Fibroblast of skin of left biceps (primary cell): ENCODE results near the gene MT1E.
"Not testable (repeated sequence)": the region's sequence is repeated elsewhere in the genome, so short reads cannot be mapped to it uniquely, and the experiment has no call there.

Experiments
- DNase-seq, 2 experiments: peaks; one replicate each; pipeline ENCODE4 v3.0.0-alpha.2; 2013; ENCODE audit warnings: low read depth in 2 of 2

The MT1E gene

DNA sequence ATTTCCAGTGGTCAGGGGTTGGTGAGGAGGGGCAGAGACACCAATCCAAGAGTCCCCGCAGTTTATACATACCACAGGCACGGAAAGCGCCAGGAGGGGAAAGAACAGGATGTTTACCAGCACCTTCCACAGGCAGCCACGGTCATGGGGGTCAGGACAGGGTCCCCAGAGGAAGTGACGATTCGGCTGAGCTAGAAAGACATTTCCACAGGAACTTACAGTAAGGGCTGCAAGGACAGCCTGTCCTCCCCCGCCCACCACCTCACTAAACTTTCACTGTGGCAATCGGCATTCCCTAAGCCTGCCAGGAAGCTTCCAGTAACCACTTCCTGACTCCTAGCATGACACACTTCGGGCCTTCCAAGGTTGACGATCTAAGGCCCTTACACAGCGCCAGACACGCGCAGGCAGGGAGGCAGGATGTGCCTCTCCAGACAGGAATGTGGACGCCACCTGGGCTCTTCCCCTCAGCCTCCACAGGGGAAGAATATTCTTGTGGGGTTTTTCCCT lies 18.4 kb upstream of the MT1E start:
- peak; percentile 91 to 92 for DNase-seq

DNA sequence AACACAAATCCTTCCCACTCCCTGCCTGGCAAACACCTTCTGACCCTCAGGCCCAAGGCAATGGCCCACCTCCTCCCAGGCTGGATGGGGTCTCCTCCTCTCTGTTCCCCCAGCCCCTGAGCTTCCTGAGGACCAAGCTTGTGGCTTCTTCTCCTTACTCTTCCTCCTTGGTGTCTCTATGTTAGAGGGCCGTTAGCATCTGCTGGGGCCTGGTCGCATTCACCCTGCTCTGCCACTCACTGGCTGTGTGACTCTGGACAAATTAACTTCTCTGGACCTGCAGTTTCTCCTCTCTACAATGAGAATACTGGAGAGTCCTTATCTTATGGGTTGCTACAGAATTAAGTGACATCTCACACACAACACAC lies 17.9 kb upstream of the MT1E start:
- DNase-seq, result no peak

DNA sequence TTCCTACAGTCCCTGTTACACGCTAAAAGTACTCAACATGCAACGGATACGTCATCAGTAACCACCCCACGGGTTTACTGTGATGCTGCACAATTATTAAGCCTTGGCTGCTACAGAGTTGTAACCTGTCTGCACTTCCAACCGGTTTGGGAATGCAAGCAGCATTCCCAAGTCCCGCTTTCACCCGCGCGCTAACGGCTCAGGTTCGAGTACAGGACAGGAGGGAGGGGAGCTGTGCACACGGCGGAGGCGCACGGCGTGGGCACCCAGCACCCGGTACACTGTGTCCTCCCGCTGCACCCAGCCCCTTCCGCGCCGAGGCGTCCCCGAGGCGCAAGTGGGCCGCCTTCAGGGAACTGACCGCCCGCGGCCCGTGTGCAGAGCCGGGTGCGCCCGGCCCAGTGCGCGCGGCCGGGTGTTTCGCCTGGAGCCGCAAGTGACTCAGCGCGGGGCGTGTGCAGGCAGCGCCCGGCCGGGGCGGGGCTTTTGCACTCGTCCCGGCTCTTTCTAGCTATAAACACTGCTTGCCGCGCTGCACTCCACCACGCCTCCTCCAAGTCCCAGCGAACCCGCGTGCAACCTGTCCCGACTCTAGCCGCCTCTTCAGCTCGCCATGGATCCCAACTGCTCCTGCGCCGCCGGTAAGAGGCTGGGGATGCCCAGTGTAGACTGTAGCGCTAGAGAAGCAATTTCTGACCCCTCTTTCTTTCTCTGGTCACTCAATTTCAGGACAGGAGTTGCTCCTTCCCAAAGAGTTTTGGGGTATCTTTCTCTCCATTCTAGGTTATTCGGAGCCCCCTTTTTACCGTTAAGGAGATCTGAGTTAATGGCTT lies 17.3 kb upstream of the MT1E start, which contains the start of gene MT2A:
Gene MT2A, plus strand, starts transcription at position 542 of the 833 bp plus-strand sequence. Its CDS starts 72 bp downstream, at position 614.
- peak; percentile 82 to 86 for DNase-seq

DNA sequence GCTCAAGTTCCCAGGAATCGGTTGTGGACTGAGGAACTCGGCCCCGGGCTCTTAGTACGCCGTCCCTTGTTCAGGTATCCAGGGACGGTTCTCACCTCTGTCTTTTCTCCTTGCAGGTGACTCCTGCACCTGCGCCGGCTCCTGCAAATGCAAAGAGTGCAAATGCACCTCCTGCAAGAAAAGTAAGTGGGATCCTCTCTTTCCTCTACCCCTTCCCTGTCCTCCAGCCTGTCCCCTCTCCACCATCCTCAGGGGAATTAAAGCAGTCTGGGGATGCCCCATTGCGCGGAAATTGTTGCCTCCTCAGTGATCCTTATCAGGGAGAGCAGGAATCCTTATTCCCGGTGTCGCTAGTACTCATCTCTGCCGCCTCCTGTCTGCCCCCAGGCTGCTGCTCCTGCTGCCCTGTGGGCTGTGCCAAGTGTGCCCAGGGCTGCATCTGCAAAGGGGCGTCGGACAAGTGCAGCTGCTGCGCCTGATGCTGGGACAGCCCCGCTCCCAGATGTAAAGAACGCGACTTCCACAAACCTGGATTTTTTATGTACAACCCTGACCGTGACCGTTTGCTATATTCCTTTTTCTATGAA lies 16.6 kb upstream of the MT1E start:
- no peak for DNase-seq

DNA sequence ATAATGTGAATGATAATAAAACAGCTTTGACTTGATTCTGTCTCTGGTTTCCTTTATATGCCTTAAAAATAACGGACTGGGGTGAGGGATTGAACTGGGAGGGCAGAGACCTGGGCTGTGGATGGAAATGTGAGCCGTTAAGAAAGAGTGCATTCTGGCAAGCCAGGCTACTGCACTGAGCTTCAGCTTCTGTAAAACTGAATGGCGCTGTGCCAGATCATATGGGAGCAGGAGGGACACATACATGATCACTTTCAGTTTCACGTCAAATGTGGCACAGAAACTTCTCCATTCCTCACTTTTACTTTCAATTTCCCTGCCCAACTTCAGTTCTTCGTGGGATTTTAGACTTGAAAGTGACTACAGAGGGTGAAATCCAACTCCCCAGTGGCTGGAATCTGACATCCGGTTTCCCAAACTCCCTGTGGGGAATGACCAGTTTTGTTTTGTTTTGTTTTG lies 16.1 kb upstream of the MT1E start:
- DNase-seq, result peak in 1 of 2 experiments; percentile 39

DNA sequence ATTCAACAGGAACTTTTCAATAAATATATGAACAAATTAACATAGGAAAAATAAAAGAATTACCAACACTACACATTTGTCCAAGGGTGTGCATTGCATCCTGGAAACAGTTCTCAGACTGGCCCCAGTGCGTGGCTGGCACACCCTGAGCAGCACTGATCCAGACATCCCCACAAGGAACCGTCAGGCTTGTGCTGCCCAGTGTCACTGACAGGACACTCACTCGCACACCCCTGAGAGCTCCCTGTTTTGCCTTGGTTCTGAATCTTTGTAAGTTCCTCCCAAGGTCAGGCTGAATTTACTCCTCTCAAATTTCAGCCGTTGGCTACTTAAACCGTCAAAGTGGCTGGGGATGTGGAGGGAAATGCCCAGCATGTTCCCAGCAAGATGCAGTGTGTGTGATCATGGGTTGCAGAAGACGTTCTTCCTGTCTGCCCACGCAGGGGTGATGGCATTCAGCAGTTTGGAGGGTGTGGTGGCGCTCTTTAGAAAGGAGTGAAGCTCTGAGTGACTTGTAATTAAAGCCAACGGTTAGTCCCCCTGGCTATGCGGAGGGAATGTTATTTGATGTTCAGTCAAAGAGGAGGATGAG lies 15.5 kb upstream of the MT1E start:
- DNase-seq, result no peak

DNA sequence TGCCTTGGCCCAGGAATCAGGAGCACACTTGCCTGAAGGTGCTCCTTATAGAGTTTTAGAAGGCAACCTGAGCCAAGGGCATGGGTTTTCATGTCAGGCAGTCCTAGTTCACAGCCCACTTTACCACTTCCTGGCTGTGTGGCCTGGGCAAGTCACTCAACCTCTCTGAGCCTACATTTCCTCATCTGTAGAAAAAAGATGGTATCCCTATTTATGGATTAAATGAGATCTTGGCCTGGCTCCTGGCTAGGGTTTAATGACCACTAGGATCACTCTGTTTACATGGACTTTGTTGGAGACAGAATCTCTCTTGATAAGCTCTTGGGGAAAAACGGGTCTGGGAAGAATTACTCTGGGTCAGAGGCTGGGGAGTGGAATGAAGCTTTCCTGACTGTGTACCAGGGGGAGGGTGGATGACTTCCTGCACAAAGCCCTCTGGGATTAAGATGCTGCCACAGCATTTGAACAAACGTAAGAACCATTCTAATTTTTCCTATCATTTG lies 14.9 kb upstream of the MT1E start:
- no peak for DNase-seq

DNA sequence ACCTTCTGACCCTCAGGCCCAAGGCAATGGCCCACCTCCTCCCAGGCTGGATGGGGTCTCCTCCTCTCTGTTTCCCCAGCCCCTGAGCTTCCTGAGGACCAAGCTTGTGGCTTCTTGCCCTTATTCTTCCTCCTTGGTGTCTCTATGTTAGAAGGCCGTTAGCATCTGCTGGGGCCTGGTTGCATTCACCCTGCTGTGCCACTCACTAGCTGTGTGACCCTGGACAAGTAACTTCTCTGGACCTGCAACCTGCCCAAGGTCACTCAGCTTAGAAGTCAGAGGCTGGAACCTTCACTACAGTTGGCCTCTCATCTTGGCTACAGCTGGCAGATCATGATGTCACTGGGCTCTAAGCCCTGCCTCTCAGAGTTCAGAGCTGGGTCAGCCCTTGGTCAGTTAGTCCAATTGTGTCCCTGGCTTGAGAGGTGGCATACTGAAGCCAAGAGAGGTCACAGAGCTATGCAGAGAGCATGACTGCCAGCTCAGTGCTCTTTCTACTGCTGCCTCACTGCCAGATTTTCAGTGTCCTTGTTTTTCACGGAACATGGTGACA lies 14.2 kb upstream of the MT1E start:
- DNase-seq, result no peak

DNA sequence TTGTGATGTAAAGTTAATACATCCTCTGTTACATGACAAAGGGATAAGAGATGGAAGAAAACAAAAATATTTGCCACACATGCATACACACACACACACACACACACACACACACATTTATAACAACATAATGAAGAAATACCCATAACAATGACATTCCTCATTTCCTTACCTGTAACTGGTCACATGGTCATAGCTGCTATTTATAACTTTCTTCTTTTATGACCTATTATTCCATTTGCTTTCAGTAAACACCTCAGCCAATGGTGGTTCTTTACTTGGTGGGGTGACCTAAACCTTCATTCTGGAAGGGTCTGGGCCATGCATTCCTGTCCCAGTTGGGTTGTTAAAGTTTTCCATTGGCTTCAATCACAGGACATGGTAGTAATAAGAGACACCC lies 11.9 kb upstream of the MT1E start:
- DNase-seq, result no peak

DNA sequence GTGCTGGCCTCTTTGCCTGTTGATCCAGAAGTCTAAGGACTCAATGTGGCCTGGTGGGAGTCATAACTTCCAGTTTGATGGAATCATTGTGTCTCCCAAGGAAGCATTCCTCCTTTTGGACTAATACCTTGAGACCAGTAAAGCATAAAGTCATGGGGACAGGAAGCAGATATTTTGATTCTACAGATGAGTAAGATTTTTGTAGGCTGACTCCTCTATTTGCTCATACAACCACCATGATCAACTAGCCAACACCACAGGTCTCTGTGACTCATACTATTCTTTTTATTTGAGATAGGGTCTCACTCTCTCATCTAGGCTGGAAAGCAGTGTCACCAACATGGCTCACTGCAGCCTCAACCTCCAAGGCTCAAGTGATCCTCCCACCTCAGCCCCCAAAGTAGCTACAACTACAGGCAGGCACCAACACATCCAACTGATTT lies 11.0 kb upstream of the MT1E start:
- no peak for DNase-seq

DNA sequence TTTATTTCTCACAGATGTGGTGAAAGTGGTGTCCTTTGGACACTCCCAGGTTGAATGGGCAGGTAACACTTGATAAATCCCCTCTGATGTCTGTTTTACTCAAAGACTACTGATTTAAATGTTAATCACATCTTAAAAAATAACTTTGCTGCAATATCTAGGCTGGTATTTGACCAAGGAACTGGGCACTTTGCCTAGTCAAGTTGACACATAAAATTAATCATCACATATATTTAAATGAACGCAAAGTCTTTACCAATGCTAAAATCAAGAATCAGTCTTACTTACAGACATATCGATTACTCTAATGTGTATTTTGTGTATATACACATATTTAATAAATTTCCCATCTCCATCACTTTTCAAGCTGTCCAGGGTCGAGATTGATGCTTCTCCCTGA lies 10.2 kb upstream of the MT1E start:
- DNase-seq, result no peak

DNA sequence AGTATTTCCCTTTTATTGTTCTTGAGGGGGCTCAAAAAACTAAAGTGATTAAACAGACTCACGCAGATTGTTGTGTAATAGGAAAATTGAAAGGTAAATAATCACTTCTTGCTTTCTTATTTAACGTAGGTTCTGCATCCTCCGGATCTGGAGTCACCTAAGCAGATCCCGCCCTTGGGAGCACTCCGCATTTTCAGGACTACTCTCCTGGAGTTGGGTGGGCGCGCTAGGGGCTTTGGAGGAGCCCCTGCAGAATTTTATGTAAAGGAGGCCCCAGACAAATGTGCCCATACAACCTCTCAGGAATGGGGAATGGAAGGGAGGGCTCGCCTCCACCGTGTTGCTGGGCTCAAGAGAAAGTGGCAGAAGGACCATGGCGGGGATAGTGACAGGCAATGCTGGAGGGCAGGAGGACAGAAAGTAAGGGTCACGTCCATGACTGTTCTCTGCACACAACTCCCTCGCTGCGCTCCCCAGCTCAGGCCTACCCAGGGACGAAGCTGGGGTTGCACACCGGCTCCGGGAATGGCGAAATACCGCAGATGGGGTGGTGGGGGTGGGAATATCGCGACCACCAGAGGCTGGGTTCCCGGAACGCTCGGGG lies 8.9 kb upstream of the MT1E start:
- no peak for DNase-seq

DNA sequence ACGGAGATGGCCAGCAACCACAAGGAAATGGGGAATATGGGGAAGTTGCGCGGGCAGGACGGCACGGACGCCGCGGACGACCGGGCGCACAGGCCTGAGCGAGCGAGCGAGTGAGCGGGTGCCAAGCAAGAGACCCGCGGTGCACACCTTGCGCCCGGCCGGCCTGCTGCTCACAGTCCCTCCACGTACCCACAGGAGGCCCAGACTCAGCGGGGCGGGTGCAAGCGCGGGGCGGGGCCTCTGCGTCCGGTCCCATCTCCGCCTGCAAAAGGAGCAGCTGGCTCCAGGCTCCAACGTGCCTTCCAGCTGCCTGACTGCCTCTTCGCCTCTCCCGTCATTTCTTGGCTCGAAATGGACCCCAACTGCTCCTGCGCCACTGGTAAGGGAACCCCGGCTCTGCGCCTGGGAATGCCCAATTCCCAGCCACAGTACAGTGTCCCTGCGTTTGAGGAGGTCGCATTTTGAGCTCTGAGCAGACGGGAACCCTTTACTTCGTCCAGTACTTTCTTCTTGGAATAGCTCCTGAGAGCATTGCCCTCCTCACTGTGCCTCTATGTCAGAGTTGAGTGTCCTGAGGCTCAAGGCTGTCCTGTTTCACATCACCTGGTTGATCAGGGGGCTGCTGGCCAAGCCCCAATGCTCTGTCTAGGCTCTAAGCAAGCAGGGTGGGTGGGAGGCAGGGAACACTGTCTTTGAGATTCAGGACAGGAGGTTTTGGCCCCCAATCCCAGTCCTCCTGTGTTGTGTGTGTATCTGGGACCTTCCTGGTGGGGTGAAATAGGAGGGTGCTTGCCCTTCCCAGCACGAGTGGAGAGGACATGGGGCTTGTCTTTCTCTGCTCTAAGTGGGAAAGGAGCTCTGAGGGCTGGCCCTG lies 8.1 kb upstream of the MT1E start:
- DNase-seq, result no peak

DNA sequence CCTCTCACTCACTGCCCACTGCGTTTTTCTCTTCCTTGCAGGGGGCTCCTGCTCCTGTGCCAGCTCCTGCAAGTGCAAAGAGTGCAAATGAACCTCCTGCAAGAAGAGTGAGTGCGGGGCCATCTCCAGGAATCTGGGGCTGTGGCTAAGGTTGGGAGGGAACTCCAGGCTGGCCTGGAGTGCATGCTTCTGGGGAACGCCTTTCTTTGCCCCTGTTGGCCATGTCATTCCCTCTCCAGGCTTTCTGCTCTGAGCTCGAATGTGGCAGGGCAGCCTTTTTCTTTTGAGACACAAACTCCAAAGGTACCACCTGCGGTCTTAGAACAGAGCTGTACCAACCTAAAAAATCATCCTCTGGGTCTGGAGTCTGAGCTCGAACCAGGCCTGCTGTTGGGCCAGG lies 7.4 kb upstream of the MT1E start:
- no peak for DNase-seq

DNA sequence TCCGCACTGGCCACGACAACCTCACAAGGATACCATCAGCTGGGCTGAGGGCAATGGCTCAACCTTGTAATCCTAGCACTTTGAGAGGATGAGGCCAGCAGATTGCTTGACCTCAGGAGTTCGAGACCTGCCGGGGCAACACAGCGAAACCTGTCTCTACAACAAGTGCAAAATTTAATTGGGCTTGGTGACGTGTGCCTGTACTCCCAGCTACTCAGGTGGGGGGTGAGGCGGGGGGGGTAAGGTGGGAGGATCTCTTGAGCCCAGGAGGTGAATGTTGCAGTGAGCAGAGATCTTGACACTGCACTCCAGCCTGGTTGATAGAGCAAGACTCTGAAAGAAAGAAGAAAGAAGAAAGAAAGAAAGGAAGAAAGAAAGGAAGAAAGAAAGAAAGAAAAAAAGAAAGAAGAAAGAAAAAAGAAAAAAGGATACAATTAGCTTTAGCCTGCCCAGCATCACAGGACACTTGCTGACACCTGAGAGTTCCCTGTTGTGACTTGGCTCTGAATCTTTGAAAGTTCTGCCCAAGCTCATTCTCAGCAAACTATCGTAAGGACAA lies 5.2 kb upstream of the MT1E start:
- no peak for DNase-seq

DNA sequence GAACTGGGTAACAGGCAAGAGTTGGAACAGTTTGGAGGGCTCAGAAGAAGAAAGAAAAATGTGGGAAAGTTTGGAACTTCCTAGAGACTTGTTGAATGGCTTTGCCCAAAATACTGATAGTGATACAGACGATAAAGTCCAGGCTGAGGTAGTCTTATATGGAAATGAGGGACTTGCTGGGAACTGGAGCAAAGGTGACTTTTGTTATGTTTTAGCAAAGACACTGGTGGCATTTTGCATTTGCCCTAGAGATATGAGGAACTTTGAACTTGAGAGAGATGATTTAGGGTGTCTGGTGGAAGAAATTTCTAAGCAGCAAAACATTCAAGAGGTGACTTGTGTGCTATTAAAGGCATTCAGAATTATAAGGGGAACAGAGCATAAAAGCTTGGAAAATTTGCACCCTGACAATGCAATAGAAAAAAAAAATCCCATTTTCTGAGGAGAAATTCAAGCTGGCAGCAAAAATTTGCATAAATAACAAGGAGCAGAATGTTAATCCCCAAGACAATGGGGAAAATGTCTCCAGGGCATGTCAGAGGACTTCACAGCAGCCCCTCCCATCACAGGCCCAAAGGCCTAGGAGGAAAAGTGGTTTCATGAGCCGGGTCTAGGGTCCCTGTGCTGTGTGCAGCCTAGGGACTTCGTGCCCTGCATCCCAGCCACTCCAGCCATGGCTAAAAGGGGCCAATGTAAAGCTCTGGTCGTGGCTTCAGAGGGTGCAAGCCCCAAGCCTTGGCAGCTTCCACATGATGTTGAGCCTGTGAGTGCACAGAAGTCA lies 3.7 kb upstream of the MT1E start:
- DNase-seq, result not testable (repeated sequence)

DNA sequence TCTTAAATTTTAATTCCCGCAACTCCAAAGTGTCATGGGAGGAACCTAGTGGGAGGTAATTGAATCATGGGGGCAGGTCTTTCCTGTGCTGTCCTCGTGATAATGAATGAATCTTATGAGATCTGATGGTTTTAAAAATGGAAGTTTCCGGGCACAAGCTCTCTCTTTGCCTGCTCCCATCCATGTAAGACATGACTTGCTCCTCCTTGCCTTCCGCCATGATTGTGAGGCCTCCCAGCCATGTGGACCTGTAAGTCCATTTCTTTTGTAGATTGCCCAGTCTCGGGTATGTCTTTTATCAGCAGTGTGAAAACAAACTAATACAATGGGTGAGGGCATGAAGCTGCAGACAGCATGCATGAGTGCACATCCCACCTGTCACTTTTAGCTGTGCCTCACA lies 2.4 kb upstream of the MT1E start:
- not testable (repeated sequence) for DNase-seq

DNA sequence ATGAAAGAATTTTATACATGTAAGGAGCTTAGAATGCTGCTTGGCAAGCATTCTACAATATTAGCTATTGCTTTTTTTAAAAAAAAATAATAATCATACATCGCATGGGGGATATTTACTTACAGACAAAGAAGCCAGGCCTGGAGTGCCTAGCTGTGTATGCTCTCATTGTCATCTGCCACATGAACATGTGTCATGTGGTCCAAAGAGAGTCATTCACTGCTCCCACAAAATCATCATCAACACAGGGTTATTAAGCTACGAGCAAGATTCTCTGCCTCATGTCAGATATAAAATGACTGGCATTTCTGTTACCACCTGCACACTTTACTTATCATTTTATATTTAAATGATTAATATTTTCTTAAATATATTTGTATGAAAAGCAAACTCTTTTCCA lies 1.9 kb upstream of the MT1E start:
- no peak for DNase-seq

DNA sequence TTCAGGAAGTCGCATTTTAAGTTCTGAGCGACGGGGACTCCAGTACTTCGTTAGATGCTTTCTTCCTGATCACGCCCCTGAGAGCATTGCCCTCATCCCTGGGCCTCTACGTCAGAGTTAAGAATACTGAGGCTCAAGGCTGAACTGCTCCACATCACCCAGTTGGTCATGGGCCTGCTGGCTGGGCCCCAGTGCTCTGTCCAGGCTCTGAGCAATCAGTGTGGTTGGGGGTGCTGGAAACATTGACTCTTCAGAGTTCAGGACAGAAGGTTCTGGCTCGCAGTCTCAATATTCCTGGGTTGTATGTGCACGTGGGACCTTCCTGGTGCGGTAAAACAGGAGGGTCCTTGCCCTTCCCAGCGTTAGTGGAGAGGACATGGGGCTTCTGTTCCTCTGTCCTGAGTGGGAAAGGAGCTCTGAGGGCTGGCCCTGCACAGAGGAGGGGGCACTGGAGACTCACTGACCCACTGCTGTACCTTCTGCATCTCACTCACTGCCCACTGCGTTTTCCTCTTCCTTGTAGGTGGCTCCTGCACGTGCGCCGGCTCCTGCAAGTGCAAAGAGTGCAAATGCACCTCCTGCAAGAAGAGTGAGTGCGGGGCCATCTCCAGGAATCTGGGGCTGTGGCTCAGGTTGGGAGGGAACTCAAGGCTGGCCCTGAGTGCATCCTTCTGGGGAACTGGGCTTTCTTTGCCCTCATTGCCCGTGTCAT lies 518 bp downstream of the MT1E start:
- no peak for DNase-seq
